HepG2 (cell line): Measurements from ENCODE around the gene RING1.

Experiments
- ATF4 ChIP-seq, 2 experiments: fragments of 450-650 bp in 1 of 2; sonication (generic) in 1 of 2; formaldehyde crosslinking; IDR thresholded peaks; 2 replicates each; pipeline versions ENCODE4 v1.5.0 to v1.8.0; 2020 to 2022; ENCODE audit warnings: mild to moderate bottlenecking in 1 of 2, missing genetic modification reagents in 1 of 2
- CTCF ChIP-seq: sonication (generic); formaldehyde crosslinking; IDR thresholded peaks from 2 replicates; pipeline ENCODE4 v1.5.0; 2020; ENCODE audit warnings: mild to moderate bottlenecking, missing genetic modification reagents, moderate library complexity
- FOXM1 ChIP-seq: sonication (generic); formaldehyde crosslinking; IDR thresholded peaks from 2 replicates; pipeline ENCODE4 v1.5.0; 2020; ENCODE audit warnings: missing genetic modification reagents
- JUNB ChIP-seq: sonication (generic); formaldehyde crosslinking; IDR thresholded peaks from 2 replicates; pipeline ENCODE4 v1.8.0; 2022; ENCODE audit warnings: missing genetic modification reagents, mild to moderate bottlenecking, borderline replicate concordance
- KLF13 ChIP-seq: sonication (generic); formaldehyde crosslinking; IDR thresholded peaks from 2 replicates; pipeline ENCODE4 v1.4.0; 2020; ENCODE audit warnings: mild to moderate bottlenecking, missing genetic modification reagents
- MYC ChIP-seq: sonication (generic); formaldehyde crosslinking; IDR thresholded peaks from 2 replicates; pipeline ENCODE4 v1.9.0; 2021; ENCODE audit warnings: missing genetic modification reagents, borderline replicate concordance
- NR3C1 ChIP-seq: sonication (generic); formaldehyde crosslinking; IDR thresholded peaks from 2 replicates; pipeline ENCODE4 v1.4.0; 2020; ENCODE audit warnings: missing genetic modification reagents
- PAX8 ChIP-seq: sonication (generic); formaldehyde crosslinking; IDR thresholded peaks from 2 replicates; pipeline ENCODE4 v1.8.0; 2022; ENCODE audit warnings: mild to moderate bottlenecking, missing genetic modification reagents, borderline replicate concordance
- POLR2AphosphoS2 ChIP-seq: IDR thresholded peaks from 2 replicates; pipeline ENCODE4 v1.6.1; 2011; ENCODE audit warnings: low read depth, low read length, improper control_type of control experiment
- RAD21 ChIP-seq: fragments of 450-650 bp; formaldehyde crosslinking; IDR thresholded peaks from 2 replicates; pipeline ENCODE4 v1.5.0; 2020; ENCODE audit warnings: mild to moderate bottlenecking
- TBP ChIP-seq: sonication (generic); formaldehyde crosslinking; IDR thresholded peaks from 2 replicates; pipeline ENCODE4 v1.5.0; 2020; ENCODE audit warnings: missing genetic modification reagents
- ZNF18 ChIP-seq: sonication (generic); formaldehyde crosslinking; IDR thresholded peaks from 2 replicates; pipeline ENCODE4 v1.8.0; 2022; ENCODE audit warnings: mild to moderate bottlenecking, missing genetic modification reagents; ENCODE audit not compliant: insufficient replicate concordance
- ZNF557 ChIP-seq: sonication (generic); formaldehyde crosslinking; IDR thresholded peaks from 2 replicates; pipeline ENCODE4 v1.4.0; 2020; ENCODE audit warnings: missing genetic modification reagents
- ZNF660 ChIP-seq: sonication (generic); formaldehyde crosslinking; IDR thresholded peaks from 2 replicates; pipeline ENCODE4 v1.5.1; 2020; ENCODE audit warnings: mild to moderate bottlenecking, low read depth, missing genetic modification reagents, borderline replicate concordance

GRCh38 chr6:33183071-33183683 lies 25.1 kb upstream of the RING1 start:
- TF ChIP-seq CTCF (CRISPR knock-in tag) (no peak), FOXM1 (CRISPR knock-in tag) (no peak), KLF13 (CRISPR knock-in tag) (no peak), ZNF18 (CRISPR knock-in tag) (no peak), ZNF557 (CRISPR knock-in tag) (no peak), ATF4 (CRISPR knock-in tag; IDR thresholded peaks at IDR 0.05) (no peak), NR3C1 (CRISPR knock-in tag) (no peak), MYC (CRISPR knock-in tag) (no peak), POLR2AphosphoS2 (no peak), JUNB (CRISPR knock-in tag) (no peak), TBP (no peak), PAX8 (CRISPR knock-in tag) (no peak), ZNF660 (CRISPR knock-in tag) (no peak), RAD21 (no peak)
